Activated CD4-positive, alpha-beta memory T cell treated with anti-CD3 and anti-CD28 coated beads for 36 hours (primary cell): ENCODE results near the gene SDHC. TPM values are rescaled to one million over a fixed set of nuclear protein-coding genes. Genes with fewer than 3 reads are reported as not detected.

Experiments
- CTCF ChIA-PET: fragments of 350-600 bp; sonication (Branson Sonifier 250); formaldehyde crosslinking; loops from one replicate; lab custom pipeline; 2021; ENCODE audit warnings: antibody characterized with exemption, inconsistent platforms; lab: Charles Lee
- POLR2A ChIA-PET: fragments of 350-600 bp; sonication (Branson Sonifier 250); formaldehyde crosslinking; loops from one replicate; lab custom pipeline; 2021; ENCODE audit warnings: antibody characterized with exemption; lab: Charles Lee
- DNase-seq: peaks from one replicate; pipeline ENCODE4 v3.0.0-alpha.2; 2020
- H3K27ac Mint-ChIP-seq: one replicate; pipeline ENCODE4 v1.8.0; 2021; ENCODE audit warnings: mixed read lengths
- H3K27me3 Mint-ChIP-seq: one replicate; pipeline ENCODE4 v1.8.0; 2021; ENCODE audit warnings: mixed read lengths
- H3K36me3 Mint-ChIP-seq: one replicate; pipeline ENCODE4 v1.8.0; 2021; ENCODE audit warnings: mixed read lengths
- H3K4me1 Mint-ChIP-seq: one replicate; pipeline ENCODE4 v1.8.0; 2021; ENCODE audit warnings: low read depth, mixed read lengths
- H3K4me3 Mint-ChIP-seq: one replicate; pipeline ENCODE4 v1.8.0; 2021; ENCODE audit warnings: mild to moderate bottlenecking, mixed read lengths
- H3K9me3 Mint-ChIP-seq: one replicate; pipeline ENCODE4 v1.8.0; 2021; ENCODE audit warnings: mixed read lengths
- intact Hi-C: fragments of 100-400 bp; cut with micrococcal nuclease; formaldehyde crosslinking; loops from one replicate; pipeline ENCODE4 v1.15.1; 2023
- total RNA-seq, 2 experiments: library from RNA; stranded (reverse); gene quantifications; one replicate each; pipeline ENCODE4 v1.2.3, GENCODE V29; 2021

The SDHC gene
- total RNA-seq: 100 to 1,000 TPM; 212 to 215 TPM

GRCh38 chr1:161314201-161314981 lies at the start of gene SDHC:
SDHC (plus strand) TSS chr1:161314381; CDS start chr1:161314406, 25 bp downstream.
- peak; percentile 92 for DNase-seq
- H3K4me1 Mint-ChIP-seq: peaks cover 18% of the 10 kb centered on the region
- H3K36me3 Mint-ChIP-seq: peaks cover 2% of the 10 kb centered on the region
- intact Hi-C loops: loop anchor here (1.0 to 5.0 kb wide), 5 partner anchors 8 to 197 kb away; partner anchors contain the start of genes NDUFS2, NIT1 and PFDN2
- peak within 1 kb of the TSS; percentile 96 for H3K4me3 Mint-ChIP-seq
- no peaks in the 10 kb centered on the region for H3K27me3 Mint-ChIP-seq
- no peaks in the 10 kb centered on the region for H3K9me3 Mint-ChIP-seq
- CTCF ChIA-PET: interaction anchor here (1.0 to 2.8 kb wide), 6 partner anchors 12 to 112 kb away, joined by 3 to 18 read pairs (median 4); partner anchors contain the start of genes NDUFS2 and TOMM40L
- peak within 1 kb of the TSS; percentile 93 for H3K27ac Mint-ChIP-seq
- POLR2A ChIA-PET: interaction anchor here (0.9 to 2.4 kb wide), 3 partner anchors 9 to 113 kb away, joined by 3 to 13 read pairs (median 3); partner anchors contain the start of genes NDUFS2 and TOMM40L

- intact Hi-C loops: no loop called here
- H3K36me3 Mint-ChIP-seq: no peaks in the 10 kb centered on the region
- no peaks in the 10 kb centered on the region for H3K4me1 Mint-ChIP-seq
- H3K4me3 Mint-ChIP-seq: no peak overlapping the region
- POLR2A ChIA-PET: no interaction called here
- H3K27me3 Mint-ChIP-seq: peaks cover 16% of the 10 kb centered on the region
- CTCF ChIA-PET: interaction anchor here (1.2 kb wide), 1 partner anchor 17 kb away, joined by 4 read pairs; no protein-coding TSS in a partner anchor
- H3K27ac Mint-ChIP-seq: no peak overlapping the region
- DNase-seq: no peak
- no peaks in the 10 kb centered on the region for H3K9me3 Mint-ChIP-seq
Observed at GRCh38 chr1:161265305-161265704, 48.9 kb upstream of the SDHC start.

- CTCF ChIA-PET: no interaction called here
- peaks cover 12% of the 10 kb centered on the region for H3K27me3 Mint-ChIP-seq
- no peaks in the 10 kb centered on the region for H3K4me1 Mint-ChIP-seq
- H3K36me3 Mint-ChIP-seq: no peaks in the 10 kb centered on the region
- no peak overlapping the region for H3K4me3 Mint-ChIP-seq
- no peaks in the 10 kb centered on the region for H3K9me3 Mint-ChIP-seq
- no peak overlapping the region for H3K27ac Mint-ChIP-seq
- intact Hi-C loops: no loop called here
- DNase-seq: no peak
- POLR2A ChIA-PET: no interaction called here
Observed at GRCh38 chr1:161266202-161266601, 48.0 kb upstream of the SDHC start.

- H3K27me3 Mint-ChIP-seq: peaks cover 8% of the 10 kb centered on the region
- no peak overlapping the region for H3K27ac Mint-ChIP-seq
- no peaks in the 10 kb centered on the region for H3K36me3 Mint-ChIP-seq
- ChIA-PET CTCF (no interaction called here), POLR2A (no interaction called here)
- no peak for DNase-seq
- no peak overlapping the region for H3K4me3 Mint-ChIP-seq
- no peaks in the 10 kb centered on the region for H3K4me1 Mint-ChIP-seq
- no peaks in the 10 kb centered on the region for H3K9me3 Mint-ChIP-seq
- intact Hi-C loops: no loop called here
Observed at GRCh38 chr1:161266836-161267235, 47.3 kb upstream of the SDHC start.

GRCh38 chr1:161267321-161267720 lies 46.9 kb upstream of the SDHC start:
- Mint-ChIP-seq H3K4me3 (no peak overlapping the region), H3K36me3 (no peaks in the 10 kb centered on the region), H3K4me1 (no peaks in the 10 kb centered on the region), H3K27ac (no peak overlapping the region), H3K9me3 (no peaks in the 10 kb centered on the region), H3K27me3 (peaks cover 6% of the 10 kb centered on the region)
- intact Hi-C loops: no loop called here
- ChIA-PET POLR2A (no interaction called here), CTCF (no interaction called here)
- DNase-seq: no peak

GRCh38 chr1:161273402-161273801 lies 40.8 kb upstream of the SDHC start:
- H3K36me3 Mint-ChIP-seq: no peaks in the 10 kb centered on the region
- ChIA-PET CTCF (no interaction called here), POLR2A (no interaction called here)
- no peaks in the 10 kb centered on the region for H3K4me1 Mint-ChIP-seq
- no peak for DNase-seq
- peaks cover 6% of the 10 kb centered on the region for H3K27me3 Mint-ChIP-seq
- H3K4me3 Mint-ChIP-seq: no peak overlapping the region
- H3K9me3 Mint-ChIP-seq: no peaks in the 10 kb centered on the region
- no peak overlapping the region for H3K27ac Mint-ChIP-seq
- intact Hi-C loops: no loop called here

GRCh38 chr1:161274874-161275273 lies 39.3 kb upstream of the SDHC start:
- no peak for DNase-seq
- Mint-ChIP-seq H3K27me3 (peaks cover 6% of the 10 kb centered on the region), H3K4me1 (no peaks in the 10 kb centered on the region), H3K4me3 (no peak overlapping the region), H3K27ac (no peak overlapping the region), H3K36me3 (no peaks in the 10 kb centered on the region), H3K9me3 (no peaks in the 10 kb centered on the region)
- ChIA-PET CTCF (interaction anchor here (0.6 to 1.0 kb wide), 3 partner anchors 8 to 99 kb away, joined by 3 read pairs; no protein-coding TSS in a partner anchor), POLR2A (no interaction called here)
- intact Hi-C loops: no loop called here

GRCh38 chr1:161282991-161283390 lies 31.2 kb upstream of the SDHC start:
- Mint-ChIP-seq H3K4me1 (no peaks in the 10 kb centered on the region), H3K27ac (no peak overlapping the region), H3K4me3 (no peak overlapping the region), H3K27me3 (no peaks in the 10 kb centered on the region), H3K36me3 (no peaks in the 10 kb centered on the region), H3K9me3 (no peaks in the 10 kb centered on the region)
- intact Hi-C loops: no loop called here
- ChIA-PET POLR2A (no interaction called here), CTCF (interaction anchor here (0.6 to 1.2 kb wide), 2 partner anchors 8 kb away, joined by 3 to 4 read pairs; no protein-coding TSS in a partner anchor)
- DNase-seq: no peak

GRCh38 chr1:161285113-161285512 lies 29.1 kb upstream of the SDHC start:
- ChIA-PET POLR2A (no interaction called here), CTCF (no interaction called here)
- no peaks in the 10 kb centered on the region for H3K36me3 Mint-ChIP-seq
- DNase-seq: no peak
- no peaks in the 10 kb centered on the region for H3K4me1 Mint-ChIP-seq
- no peaks in the 10 kb centered on the region for H3K9me3 Mint-ChIP-seq
- H3K27ac Mint-ChIP-seq: no peak overlapping the region
- no peaks in the 10 kb centered on the region for H3K27me3 Mint-ChIP-seq
- intact Hi-C loops: no loop called here
- no peak overlapping the region for H3K4me3 Mint-ChIP-seq

- Mint-ChIP-seq H3K4me3 (no peak overlapping the region), H3K27ac (no peak overlapping the region), H3K4me1 (no peaks in the 10 kb centered on the region), H3K27me3 (no peaks in the 10 kb centered on the region), H3K36me3 (no peaks in the 10 kb centered on the region), H3K9me3 (no peaks in the 10 kb centered on the region)
- CTCF ChIA-PET: no interaction called here
- POLR2A ChIA-PET: no interaction called here
- DNase-seq: no peak
- intact Hi-C loops: no loop called here
Observed at GRCh38 chr1:161285521-161285920, 28.7 kb upstream of the SDHC start.

GRCh38 chr1:161287482-161288054 lies 26.6 kb upstream of the SDHC start:
- ChIA-PET CTCF (interaction anchor here (1.4 to 1.6 kb wide), 2 partner anchors 62 to 94 kb away, joined by 3 to 6 read pairs; partner anchors contain the start of gene TOMM40L), POLR2A (no interaction called here)
- Mint-ChIP-seq H3K27me3 (no peaks in the 10 kb centered on the region), H3K36me3 (no peaks in the 10 kb centered on the region), H3K4me3 (no peak overlapping the region), H3K27ac (no peak overlapping the region), H3K9me3 (no peaks in the 10 kb centered on the region), H3K4me1 (no peaks in the 10 kb centered on the region)
- intact Hi-C loops: no loop called here
- DNase-seq: no peak

- Mint-ChIP-seq H3K36me3 (no peaks in the 10 kb centered on the region), H3K27me3 (no peaks in the 10 kb centered on the region), H3K4me3 (no peak overlapping the region), H3K9me3 (no peaks in the 10 kb centered on the region), H3K4me1 (no peaks in the 10 kb centered on the region), H3K27ac (no peak overlapping the region)
- ChIA-PET POLR2A (no interaction called here), CTCF (interaction anchor here (0.6 to 4.8 kb wide), 31 partner anchors 8 to 125 kb away, joined by 3 to 94 read pairs (median 4); partner anchors contain the start of genes CFAP126, NDUFS2, PCP4L1 and PPOX)
- DNase-seq: no peak
- intact Hi-C loops: loop anchor here (1.0 kb wide), 1 partner anchor 63 kb away; no protein-coding TSS in a partner anchor
Observed at GRCh38 chr1:161290779-161291178, 23.4 kb upstream of the SDHC start.
